HepG2 (cell line): Measurements from ENCODE around the gene MITF.

Experiments
- CTCF ChIP-seq: sonication (generic); formaldehyde crosslinking; IDR thresholded peaks from 2 replicates; pipeline ENCODE4 v1.5.0; 2020; ENCODE audit warnings: mild to moderate bottlenecking, missing genetic modification reagents, moderate library complexity
- ETV5 ChIP-seq: IDR thresholded peaks from 2 replicates; pipeline ENCODE4 v1.6.1; 2018; ENCODE audit warnings: missing biosample characterization, missing genetic modification reagents, inconsistent platforms, borderline replicate concordance
- MAX ChIP-seq: IDR thresholded peaks from 2 replicates; pipeline ENCODE4 v1.6.1; 2012; ENCODE audit warnings: inconsistent platforms
- POLR2A ChIP-seq, 2 experiments: IDR thresholded peaks; 2 replicates each; pipeline ENCODE4 v1.6.1; 2011; ENCODE audit warnings: low read depth in 2 of 2, low read length in 2 of 2, mild to moderate bottlenecking in 1 of 2, moderate library complexity in 1 of 2; ENCODE audit not compliant: insufficient read depth in 1 of 2
- SAFB2 ChIP-seq: sonication (generic); formaldehyde crosslinking; IDR thresholded peaks from 2 replicates; pipeline ENCODE4 v1.5.1; 2020; ENCODE audit warnings: missing genetic modification reagents, low read depth, mild to moderate bottlenecking, borderline replicate concordance
- SIN3A ChIP-seq: IDR thresholded peaks from 2 replicates; pipeline ENCODE4 v1.6.1; 2011; ENCODE audit warnings: low read depth, mild to moderate bottlenecking, control low read depth, low read length, borderline replicate concordance
- ZNF274 ChIP-seq: sonication (generic); formaldehyde crosslinking; IDR thresholded peaks from 2 replicates; pipeline ENCODE4 v1.5.1; 2020; ENCODE audit warnings: mild to moderate bottlenecking, missing genetic modification reagents
- ZNF292 ChIP-seq: sonication (generic); formaldehyde crosslinking; IDR thresholded peaks from 2 replicates; pipeline ENCODE4 v1.8.1; 2022; ENCODE audit warnings: mild to moderate bottlenecking, low read depth, missing genetic modification reagents, borderline replicate concordance
- TF ChIP-seq, protein P1 (sequence below): sonication (generic); formaldehyde crosslinking; IDR thresholded peaks from 2 replicates; pipeline ENCODE4 v1.4.0; 2020; ENCODE audit warnings: missing genetic modification reagents

DNA sequence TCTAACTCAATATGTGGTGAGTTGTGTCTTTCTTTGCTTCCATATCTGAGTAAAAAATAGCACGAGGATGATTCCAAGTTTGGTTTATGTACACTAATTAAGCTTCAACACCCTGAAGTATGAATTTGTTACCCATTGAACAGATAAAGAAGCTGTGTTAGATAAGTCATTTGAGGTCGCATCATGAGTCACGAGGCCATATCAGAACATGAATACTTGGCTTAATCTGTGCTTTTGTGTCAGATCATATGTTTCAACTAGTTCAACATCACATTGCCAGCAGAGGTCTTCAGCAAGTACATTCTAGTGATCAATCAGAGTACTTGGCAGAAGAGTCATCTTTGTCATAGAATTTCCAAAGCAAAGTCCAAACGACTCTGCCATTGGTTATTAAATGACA lies 26.3 kb upstream of the MITF start:
- TF ChIP-seq MAX (no peak), SAFB2 (CRISPR knock-in tag) (no peak), SIN3A (no peak), CTCF (no peak), ZNF292 (no peak), POLR2A (IDR thresholded peaks at IDR 0.05; ENCODE audit: insufficient read depth in 1 of 2, low read depth in 2 of 2, low read length in 2 of 2) (no peak), ETV5 (CRISPR knock-in tag) (no peak), ZNF274 (no peak)
- TF ChIP-seq, protein P1, sequence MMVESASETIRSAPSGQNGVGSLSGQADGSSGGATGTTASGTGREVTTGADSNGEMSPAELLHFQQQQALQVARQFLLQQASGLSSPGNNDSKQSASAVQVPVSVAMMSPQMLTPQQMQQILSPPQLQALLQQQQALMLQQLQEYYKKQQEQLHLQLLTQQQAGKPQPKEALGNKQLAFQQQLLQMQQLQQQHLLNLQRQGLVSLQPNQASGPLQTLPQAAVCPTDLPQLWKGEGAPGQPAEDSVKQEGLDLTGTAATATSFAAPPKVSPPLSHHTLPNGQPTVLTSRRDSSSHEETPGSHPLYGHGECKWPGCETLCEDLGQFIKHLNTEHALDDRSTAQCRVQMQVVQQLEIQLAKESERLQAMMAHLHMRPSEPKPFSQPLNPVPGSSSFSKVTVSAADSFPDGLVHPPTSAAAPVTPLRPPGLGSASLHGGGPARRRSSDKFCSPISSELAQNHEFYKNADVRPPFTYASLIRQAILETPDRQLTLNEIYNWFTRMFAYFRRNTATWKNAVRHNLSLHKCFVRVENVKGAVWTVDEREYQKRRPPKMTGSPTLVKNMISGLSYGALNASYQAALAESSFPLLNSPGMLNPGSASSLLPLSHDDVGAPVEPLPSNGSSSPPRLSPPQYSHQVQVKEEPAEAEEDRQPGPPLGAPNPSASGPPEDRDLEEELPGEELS (CRISPR knock-in tag), result no peak
